KMS-11 (cell line): ENCODE data around the gene ACVR2B.

Experiments
- H2AFZ ChIP-seq: fragments of 200-600 bp; sonication (generic); 2 replicates; pipeline ENCODE4 v1.6.1; 2016; ENCODE audit warnings: antibody characterized with exemption, mixed run types, low read depth
- H3K27ac ChIP-seq: fragments of 200-600 bp; sonication (generic); 2 replicates; pipeline ENCODE4 v1.6.1; 2016; ENCODE audit warnings: mild to moderate bottlenecking, mixed run types
- H3K27me3 ChIP-seq: fragments of 200-600 bp; sonication (generic); 2 replicates; pipeline ENCODE4 v1.6.1; 2017; ENCODE audit warnings: mild to moderate bottlenecking, low read depth, mixed run types, moderate library complexity; ENCODE audit not compliant: insufficient read depth
- H3K36me3 ChIP-seq: fragments of 200-600 bp; sonication (generic); 2 replicates; pipeline ENCODE4 v1.6.1; 2017; ENCODE audit warnings: mild to moderate bottlenecking, mixed run types; ENCODE audit not compliant: insufficient read depth
- H3K4me1 ChIP-seq: fragments of 200-600 bp; sonication (generic); 2 replicates; pipeline ENCODE4 v1.6.1; 2016; ENCODE audit warnings: mild to moderate bottlenecking, low read depth, mixed run types; ENCODE audit not compliant: poor library complexity, severe bottlenecking
- H3K4me2 ChIP-seq: fragments of 200-600 bp; sonication (generic); 2 replicates; pipeline ENCODE4 v1.7.0; 2016; ENCODE audit warnings: mild to moderate bottlenecking, mixed run types
- H3K4me3 ChIP-seq: fragments of 200-600 bp; sonication (generic); IDR thresholded peaks from 2 replicates; pipeline ENCODE4 v1.6.1; 2017; ENCODE audit warnings: low read depth, low read length, mixed read lengths; ENCODE audit not compliant: insufficient read depth
- H3K79me2 ChIP-seq: fragments of 200-600 bp; sonication (generic); 2 replicates; pipeline ENCODE4 v1.6.1; 2016; ENCODE audit warnings: low read depth, mixed run types; ENCODE audit not compliant: insufficient read depth
- H3K9ac ChIP-seq: fragments of 200-600 bp; sonication (generic); 2 replicates; pipeline ENCODE4 v1.6.1; 2016; ENCODE audit warnings: mild to moderate bottlenecking, mixed run types
- H4K20me1 ChIP-seq: fragments of 200-600 bp; sonication (generic); 2 replicates; pipeline ENCODE4 v1.6.1; 2016; ENCODE audit warnings: mild to moderate bottlenecking, mixed run types; ENCODE audit not compliant: insufficient read depth
- CTCF ChIP-seq: fragments of 200-600 bp; sonication (generic); conservative IDR thresholded peaks from 2 replicates; pipeline ENCODE4 v1.6.1; 2017; ENCODE audit warnings: low read depth, mild to moderate bottlenecking, antibody characterized with exemption, low read length, moderate library complexity, mixed read lengths

The ACVR2B gene

GRCh38 chr3:38500688-38501417 is 47.2 kb downstream of the ACVR2B start:
- Histone ChIP-seq H3K4me2 (no peak overlapping the region), H3K4me1 (peaks cover 5% of the 10 kb centered on the region), H3K27ac (no peak overlapping the region), H3K4me3 (no peak overlapping the region), H3K36me3 (no peaks in the 10 kb centered on the region), H3K9ac (no peak overlapping the region), H3K79me2 (0 out of 2 replicates have a peak, but pooled peaks cover 8% of the 10 kb centered on the region), H4K20me1 (no peaks in the 10 kb centered on the region), H3K27me3 (no peaks in the 10 kb centered on the region), H2AFZ (no peak overlapping the region)
- no peak for TF ChIP-seq CTCF

GRCh38 chr3:38507120-38507519 is 53.4 kb downstream of the ACVR2B start:
- H3K9ac ChIP-seq = no peak overlapping the region
- H3K79me2 ChIP-seq = no peaks in the 10 kb centered on the region
- H3K36me3 ChIP-seq = no peaks in the 10 kb centered on the region

GRCh38 chr3:38509732-38510131 is 56.0 kb downstream of the ACVR2B start:
- H3K4me1 ChIP-seq = no peaks in the 10 kb centered on the region
- no peak overlapping the region for H3K27ac ChIP-seq
- no peaks in the 10 kb centered on the region for H3K27me3 ChIP-seq
- no peaks in the 10 kb centered on the region for H4K20me1 ChIP-seq
- no peak overlapping the region for H3K4me3 ChIP-seq
- no peak overlapping the region for H2AFZ ChIP-seq
- H3K79me2 ChIP-seq = no peaks in the 10 kb centered on the region
- H3K4me2 ChIP-seq = no peak overlapping the region
- no peak overlapping the region for H3K9ac ChIP-seq
- TF ChIP-seq CTCF = no peak
- no peaks in the 10 kb centered on the region for H3K36me3 ChIP-seq

More at GRCh38 chr3:38507120-38507519, 53.4 kb downstream of the ACVR2B start:
- no peak for TF ChIP-seq CTCF
- Histone ChIP-seq H3K4me3 (no peak overlapping the region), H3K27ac (no peak overlapping the region), H3K4me2 (no peak overlapping the region), H3K4me1 (no peaks in the 10 kb centered on the region), H3K27me3 (no peaks in the 10 kb centered on the region), H4K20me1 (no peaks in the 10 kb centered on the region), H2AFZ (no peak overlapping the region)

GRCh38 chr3:38510631-38511030 is 56.9 kb downstream of the ACVR2B start:
- H2AFZ ChIP-seq = no peak overlapping the region
- no peaks in the 10 kb centered on the region for H4K20me1 ChIP-seq
- no peak for TF ChIP-seq CTCF
- H3K4me1 ChIP-seq = no peaks in the 10 kb centered on the region
- H3K36me3 ChIP-seq = no peaks in the 10 kb centered on the region
- no peak overlapping the region for H3K27ac ChIP-seq
- no peaks in the 10 kb centered on the region for H3K27me3 ChIP-seq
- no peaks in the 10 kb centered on the region for H3K79me2 ChIP-seq
- no peak overlapping the region for H3K9ac ChIP-seq
- no peak overlapping the region for H3K4me3 ChIP-seq
- no peak overlapping the region for H3K4me2 ChIP-seq
